GM23248 (cell line): ENCODE measurements around the gene NOP53. TPM values are rescaled to one million over a fixed set of nuclear protein-coding genes. Genes with fewer than 3 reads are reported as not detected.

ENCODE experiments used
- DNase-seq: peaks from one replicate; pipeline ENCODE4 v3.0.0-alpha.2; 2015
- H2AFZ ChIP-seq: fragments of 200-600 bp; sonication (generic); 2 replicates; pipeline ENCODE4 v1.6.1; 2016; ENCODE audit warnings: antibody characterized with exemption
- H3F3A ChIP-seq: fragments of 200-600 bp; sonication (generic); 2 replicates; pipeline ENCODE4 v1.6.1; 2016; ENCODE audit warnings: mild to moderate bottlenecking, antibody characterized with exemption, mixed run types; ENCODE audit not compliant: insufficient read depth
- H3K27ac ChIP-seq: fragments of 200-600 bp; sonication (generic); 2 replicates; pipeline ENCODE4 v1.5.1; 2016; ENCODE audit warnings: mild to moderate bottlenecking
- H3K27me3 ChIP-seq: fragments of 200-600 bp; sonication (generic); replicated peaks from 2 replicates; pipeline ENCODE4 v1.6.1; 2016; ENCODE audit warnings: mild to moderate bottlenecking; ENCODE audit not compliant: insufficient read depth
- H3K36me3 ChIP-seq: fragments of 200-600 bp; sonication (generic); 2 replicates; pipeline ENCODE4 v1.6.1; 2016; ENCODE audit warnings: low read depth, mild to moderate bottlenecking
- H3K4me1 ChIP-seq: fragments of 200-600 bp; sonication (generic); 2 replicates; pipeline ENCODE4 v1.6.1; 2016; ENCODE audit warnings: mild to moderate bottlenecking; ENCODE audit not compliant: insufficient read depth
- H3K4me2 ChIP-seq: fragments of 200-600 bp; sonication (generic); one replicate; pipeline ENCODE4 v1.6.1; 2016; ENCODE audit warnings: mild to moderate bottlenecking; ENCODE audit not compliant: unreplicated experiment
- H3K4me3 ChIP-seq: fragments of 200-600 bp; sonication (generic); 2 replicates; pipeline ENCODE4 v1.5.1; 2016; ENCODE audit warnings: mild to moderate bottlenecking
- H3K79me2 ChIP-seq: fragments of 200-600 bp; sonication (generic); 2 replicates; pipeline ENCODE4 v1.6.1; 2016; ENCODE audit warnings: mild to moderate bottlenecking; ENCODE audit not compliant: insufficient read depth
- H3K9ac ChIP-seq: fragments of 200-600 bp; sonication (generic); 2 replicates; pipeline ENCODE4 v1.6.1; 2016; ENCODE audit warnings: mild to moderate bottlenecking
- H3K9me2 ChIP-seq: fragments of 200-600 bp; sonication (generic); 2 replicates; pipeline ENCODE4 v1.6.1; 2016; ENCODE audit warnings: mixed run types, mild to moderate bottlenecking, moderate library complexity; ENCODE audit not compliant: insufficient read depth
- H3K9me3 ChIP-seq: fragments of 200-600 bp; sonication (generic); one replicate; pipeline ENCODE4 v1.6.1; 2017; ENCODE audit warnings: low read depth
- H4K20me1 ChIP-seq: fragments of 200-600 bp; sonication (generic); 2 replicates; pipeline ENCODE4 v1.6.0; 2016; ENCODE audit not compliant: insufficient read depth
- EZH2 ChIP-seq: fragments of 200-600 bp; sonication (generic); IDR thresholded peaks from 2 replicates; pipeline ENCODE4 v1.6.1; 2018; ENCODE audit warnings: antibody characterized with exemption, mild to moderate bottlenecking; ENCODE audit not compliant: insufficient read depth, poor library complexity, severe bottlenecking
- EZH2phosphoT487 ChIP-seq: fragments of 200-600 bp; sonication (generic); IDR thresholded peaks from 2 replicates; pipeline ENCODE4 v1.6.1; 2018; ENCODE audit warnings: antibody characterized with exemption, moderate library complexity, mild to moderate bottlenecking, low read depth; ENCODE audit not compliant: insufficient read depth
- WGBS, 2 experiments: methylation state at CpG; one replicate each; pipeline ENCODE4 v1.1.6; 2015 to 2017; ENCODE audit warnings: low lambda C conversion rate in 2 of 2, low coverage in 1 of 2; ENCODE audit errors: missing lambda C conversion rate in 2 of 2; 5-methylcytosine and 5-hydroxymethylcytosine counted together
- in situ Hi-C: fragments of 300-500 bp; cut with MboI; formaldehyde crosslinking; loops from 2 replicates; pipeline ENCODE4 v1.15.0; 2020
- polyA plus RNA-seq: library from polyadenylated mRNA; unstranded; fragments of >200 nt; fragmentation: Nextera tagmentation; extraction: Ambion mirVana; gene quantifications from 2 replicates; pipeline ENCODE4 v1.2.1, GENCODE V29; 2016
- total RNA-seq: library from RNA; depleted of rRNA; stranded (reverse); fragments of >200 nt; shearing (Covaris generic); gene quantifications from 2 replicates; pipeline ENCODE4 v1.2.3, GENCODE V29; 2014

Gene NOP53
- total and polyA plus RNA-seq, 2 experiments from 2014 or later = 40.7 to 62.8 TPM

GRCh38 chr19:47792616-47793015, 47.3 kb downstream of the NOP53 start:
- no peaks in the 10 kb centered on the region for H3K79me2 ChIP-seq
- H4K20me1 ChIP-seq = no peaks in the 10 kb centered on the region
- H3K9me3 ChIP-seq = no peaks in the 10 kb centered on the region
- no peaks in the 10 kb centered on the region for H3K4me1 ChIP-seq
- H3K9me2 ChIP-seq = no peaks in the 10 kb centered on the region
- WGBS, 2 experiments = 86 to 88% methylated on average over 1 of the region's 1 CpG
- no peaks in the 10 kb centered on the region for H3K36me3 ChIP-seq
- H3K27me3 ChIP-seq = no peaks in the 10 kb centered on the region
- in situ Hi-C loops = no loop called here
- no peak overlapping the region for H3K4me3 ChIP-seq
- H2AFZ ChIP-seq = no peak overlapping the region
- no peak overlapping the region for H3K9ac ChIP-seq
- DNase-seq = no peak
- no peak overlapping the region for H3K4me2 ChIP-seq
- H3K27ac ChIP-seq = no peak overlapping the region
- H3F3A ChIP-seq = 0 out of 2 replicates have a peak, but pooled peaks cover 3% of the 10 kb centered on the region
- no peak for TF ChIP-seq EZH2phosphoT487
- no peak for TF ChIP-seq EZH2

DNA sequence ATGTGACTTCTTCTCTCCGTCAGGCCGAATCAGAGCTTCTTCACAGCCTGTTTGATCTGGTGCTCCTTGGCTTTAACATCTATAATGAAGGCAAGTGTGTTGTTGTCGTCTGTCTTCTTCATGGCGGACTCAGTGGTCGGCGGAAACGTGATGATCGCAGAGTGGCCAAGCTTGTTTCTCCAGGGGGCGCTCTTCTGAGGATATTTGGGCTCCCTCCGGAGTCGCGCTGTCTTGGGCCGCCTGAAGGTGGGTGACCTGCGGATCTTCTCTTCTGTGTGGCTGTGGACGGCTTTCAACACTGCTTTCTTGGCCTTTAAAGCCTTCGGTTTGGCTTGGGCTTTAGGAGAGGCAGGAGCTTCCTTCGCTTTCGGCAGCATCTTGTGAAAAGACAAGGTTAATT, 49.2 kb downstream of the NOP53 start:
- H4K20me1 ChIP-seq = no peaks in the 10 kb centered on the region
- in situ Hi-C loops = no loop called here
- no peaks in the 10 kb centered on the region for H3K9me3 ChIP-seq
- no peaks in the 10 kb centered on the region for H3K79me2 ChIP-seq
- no peak for DNase-seq
- H3K4me2 ChIP-seq = no peak overlapping the region
- TF ChIP-seq EZH2phosphoT487 (no peak), EZH2 (no peak)
- WGBS, 2 experiments = 77 to 85% methylated on average over 18 of the region's 18 CpGs
- H3K9me2 ChIP-seq = no peaks in the 10 kb centered on the region
- no peaks in the 10 kb centered on the region for H3K4me1 ChIP-seq
- H3K27me3 ChIP-seq = no peaks in the 10 kb centered on the region
- H2AFZ ChIP-seq = no peak overlapping the region
- no peak overlapping the region for H3K9ac ChIP-seq
- H3K27ac ChIP-seq = no peak overlapping the region
- no peaks in the 10 kb centered on the region for H3K36me3 ChIP-seq
- H3K4me3 ChIP-seq = no peak overlapping the region
- no peaks in the 10 kb centered on the region for H3F3A ChIP-seq

- H3K9ac ChIP-seq = no peak overlapping the region
- H3K9me3 ChIP-seq = no peaks in the 10 kb centered on the region
- H3K9me2 ChIP-seq = no peaks in the 10 kb centered on the region
- no peak overlapping the region for H2AFZ ChIP-seq
- no peaks in the 10 kb centered on the region for H3K4me1 ChIP-seq
- H3K4me3 ChIP-seq = no peak overlapping the region
- H4K20me1 ChIP-seq = no peaks in the 10 kb centered on the region
- no peak overlapping the region for H3K27ac ChIP-seq
- H3K4me2 ChIP-seq = no peak overlapping the region
- no peaks in the 10 kb centered on the region for H3F3A ChIP-seq
- no peak for DNase-seq
- WGBS, 2 experiments = 69 to 76% methylated on average over 2 of the region's 2 CpGs
- no peaks in the 10 kb centered on the region for H3K27me3 ChIP-seq
- TF ChIP-seq EZH2 (no peak), EZH2phosphoT487 (no peak)
- in situ Hi-C loops = no loop called here
- no peaks in the 10 kb centered on the region for H3K79me2 ChIP-seq
- H3K36me3 ChIP-seq = no peaks in the 10 kb centered on the region
These were observed 51.4 kb downstream of the NOP53 start for GRCh38 chr19:47796785-47797184.

DNA sequence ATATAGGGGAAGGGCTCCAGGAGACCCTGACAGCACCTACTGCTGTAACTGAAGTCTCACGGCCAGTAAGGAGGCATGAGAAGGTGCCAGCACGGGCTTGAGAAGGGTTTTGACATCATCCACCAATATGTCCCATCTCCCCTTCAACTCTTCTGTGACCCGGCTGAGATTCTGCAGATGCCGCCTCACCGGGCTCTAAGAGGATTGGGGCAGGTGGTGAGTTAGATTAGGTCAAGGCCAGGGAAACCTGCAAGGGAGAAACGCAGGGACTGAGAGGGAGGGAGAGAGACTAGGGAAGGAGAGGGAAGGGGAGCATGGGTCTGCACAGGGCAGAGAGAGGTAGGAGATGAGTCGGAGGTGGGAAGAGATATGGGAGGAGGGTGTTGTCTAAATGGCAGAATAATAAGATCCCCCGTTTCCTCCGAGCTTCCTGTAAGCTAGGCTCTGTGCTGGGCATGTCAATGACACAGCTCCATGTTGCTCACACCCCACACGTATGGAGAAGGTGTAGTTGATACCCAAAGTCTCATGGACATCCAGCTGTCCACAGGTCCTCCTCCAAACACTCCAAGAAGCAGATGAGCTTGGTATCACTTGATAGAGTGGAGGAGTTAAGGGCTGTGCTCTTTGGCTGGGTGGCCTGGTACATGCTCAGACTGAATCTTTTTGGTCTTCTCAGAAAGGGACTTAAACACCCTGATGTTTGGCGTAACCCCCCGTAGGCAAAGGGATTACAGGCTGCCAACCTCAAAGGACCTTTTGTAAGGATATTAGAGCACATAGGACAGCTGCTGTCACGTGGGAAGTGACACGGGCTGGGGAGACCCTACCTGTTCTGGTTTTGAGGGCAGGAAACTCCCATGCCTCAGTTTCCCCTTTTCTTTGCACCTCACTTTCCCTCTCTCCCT, 52.9 kb downstream of the NOP53 start:
- Histone ChIP-seq H2AFZ (no peak overlapping the region), H3K9me3 (no peaks in the 10 kb centered on the region), H3K4me2 (no peak overlapping the region), H3K9me2 (no peaks in the 10 kb centered on the region), H3K27ac (no peak overlapping the region), H4K20me1 (no peaks in the 10 kb centered on the region), H3K4me1 (no peaks in the 10 kb centered on the region), H3K27me3 (no peaks in the 10 kb centered on the region), H3K4me3 (no peak overlapping the region), H3K36me3 (no peaks in the 10 kb centered on the region), H3K9ac (no peak overlapping the region), H3K79me2 (no peaks in the 10 kb centered on the region), H3F3A (no peaks in the 10 kb centered on the region)
- 60 to 62% methylated on average over 14 of the region's 14 CpGs for WGBS, 2 experiments
- TF ChIP-seq EZH2 = no peak
- DNase-seq = no peak
- in situ Hi-C loops = no loop called here
